Esophagus squamous epithelium (tissue), 5 donors: ENCODE results near the gene CCDC85C. TPM values are rescaled to one million over a fixed set of nuclear protein-coding genes. Genes with fewer than 3 reads are reported as not detected.
A peak's percentile ranks its signal among the peaks of the same experiment; 100 is the strongest.

ENCODE experiments used
- DNase-seq: peaks from one replicate; lab custom pipeline; 2025; lab: John Stamatoyannopoulos, UW
- H3K27ac ChIP-seq, 4 donors: fragments of 200-600 bp; sonication (generic); one replicate each; pipeline ENCODE4 v1.5.1; 2016 to 2019; ENCODE audit warnings: mild to moderate bottlenecking in 1 of 4
- H3K27me3 ChIP-seq, 4 donors: fragments of 200-600 bp; sonication (generic); 1 replicate in 3 of 4; 2 replicates in 1 of 4; pipeline versions ENCODE4 v1.5.1 to v1.6.0; 2017 to 2021; ENCODE audit warnings: antibody characterized with exemption in 1 of 4
- H3K36me3 ChIP-seq, 3 donors: fragments of 200-600 bp; sonication (generic); one replicate each; pipeline ENCODE4 v1.5.1; 2016 to 2019
- H3K4me1 ChIP-seq, 3 donors: fragments of 200-600 bp; sonication (generic); one replicate each; pipeline ENCODE4 v1.5.1; 2017 to 2019
- H3K4me3 ChIP-seq, 4 donors: fragments of 200-600 bp; sonication (generic); 1 replicate in 3 of 4; 2 replicates in 1 of 4; pipeline ENCODE4 v1.5.1; 2016 to 2019; ENCODE audit warnings: mild to moderate bottlenecking in 2 of 4, moderate library complexity in 1 of 4
- H3K9me3 ChIP-seq, 3 donors: fragments of 200-600 bp; sonication (generic); one replicate each; pipeline ENCODE4 v1.5.1; 2016 to 2019
- POLR2A ChIP-seq, 4 donors: fragments of 450-650 bp; IDR thresholded peaks; one replicate each; pipeline ENCODE4 v1.6.1; 2017; ENCODE audit warnings: antibody characterized with exemption in 4 of 4, mild to moderate bottlenecking in 4 of 4, moderate library complexity in 3 of 4
- WGBS, 2 donors: methylation state at CpG; one replicate each; pipeline ENCODE4 v1.1.5; 2018; 5-methylcytosine and 5-hydroxymethylcytosine counted together
- intact Hi-C: fragments of 100-400 bp; cut with DNase I; formaldehyde crosslinking; loops from one replicate; pipeline ENCODE4 v1.15.0; 2022
- total RNA-seq, 4 donors: library from RNA; depleted of rRNA; stranded (reverse); fragments of >200 nt; gene quantifications; one replicate each; pipeline ENCODE4 v1.1.0, GENCODE V29; 2016
- TF ChIP-seq, protein P1 (sequence below), 6 experiments: fragments of 450-650 bp in 4 of 6; fragments of 200-600 bp in 2 of 6; sonication (generic) in 2 of 6; IDR thresholded peaks; one replicate each; pipeline ENCODE4 v1.5.1; 2016 to 2019; ENCODE audit warnings: antibody characterized with exemption in 6 of 6, mild to moderate bottlenecking in 4 of 6, moderate library complexity in 4 of 6
- donor health status: DM: yes; HTN: yes; CAD: no.

Gene CCDC85C
- total RNA-seq, 4 donors from 2014 or later: 23.4 to 52.0 (median 27.1) TPM

DNA sequence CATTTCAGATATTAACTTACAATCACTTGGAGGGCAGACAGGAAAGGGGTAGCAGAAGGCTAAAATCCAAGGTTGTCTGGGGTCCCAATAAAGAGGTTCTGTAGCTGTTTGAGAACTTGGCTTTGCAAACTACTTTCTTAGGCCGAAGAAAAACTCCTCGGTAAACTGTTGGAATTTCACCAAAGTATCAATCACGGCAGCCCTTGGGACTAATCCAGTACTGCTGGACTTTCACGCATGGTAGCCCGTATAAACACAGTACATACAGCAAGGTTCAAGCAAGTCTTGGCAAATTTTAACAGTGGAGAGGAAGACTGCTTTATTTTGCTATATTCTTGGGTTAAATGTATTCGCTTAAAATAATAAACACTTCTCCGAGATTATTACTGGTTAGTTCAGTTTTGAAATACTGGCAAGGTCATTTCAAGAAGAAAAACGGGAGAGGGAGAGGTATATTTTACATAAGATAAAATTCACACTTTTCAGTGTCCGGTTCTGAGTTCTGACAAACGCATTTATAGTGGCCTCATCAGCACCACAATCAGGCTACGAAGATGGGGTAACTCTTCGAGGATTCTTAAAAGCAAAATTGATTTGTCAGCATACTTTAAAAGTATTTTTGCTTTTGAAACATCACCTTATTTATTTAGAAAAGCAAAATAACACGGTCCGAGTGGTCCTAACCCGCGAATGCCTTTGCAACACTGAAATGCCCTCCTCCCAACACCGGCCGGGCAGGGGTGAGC is 124.7 kb downstream of the CCDC85C start:
- Histone ChIP-seq H3K36me3 (no peaks in the 10 kb centered on the region), H3K27me3 (no peaks in the 10 kb centered on the region), H3K4me1 (peaks cover 19 to 64% (median 42%) of the 10 kb centered on the region in 3 donors), H3K9me3 (no peaks in the 10 kb centered on the region), H3K27ac (peak overlapping the region; percentile 89 to 99 (median 96)), H3K4me3 (peak overlapping the region; percentile 95 to 99 (median 98))
- no peak for TF ChIP-seq POLR2A (IDR thresholded peaks at IDR 0.05)
- TF ChIP-seq, protein P1, sequence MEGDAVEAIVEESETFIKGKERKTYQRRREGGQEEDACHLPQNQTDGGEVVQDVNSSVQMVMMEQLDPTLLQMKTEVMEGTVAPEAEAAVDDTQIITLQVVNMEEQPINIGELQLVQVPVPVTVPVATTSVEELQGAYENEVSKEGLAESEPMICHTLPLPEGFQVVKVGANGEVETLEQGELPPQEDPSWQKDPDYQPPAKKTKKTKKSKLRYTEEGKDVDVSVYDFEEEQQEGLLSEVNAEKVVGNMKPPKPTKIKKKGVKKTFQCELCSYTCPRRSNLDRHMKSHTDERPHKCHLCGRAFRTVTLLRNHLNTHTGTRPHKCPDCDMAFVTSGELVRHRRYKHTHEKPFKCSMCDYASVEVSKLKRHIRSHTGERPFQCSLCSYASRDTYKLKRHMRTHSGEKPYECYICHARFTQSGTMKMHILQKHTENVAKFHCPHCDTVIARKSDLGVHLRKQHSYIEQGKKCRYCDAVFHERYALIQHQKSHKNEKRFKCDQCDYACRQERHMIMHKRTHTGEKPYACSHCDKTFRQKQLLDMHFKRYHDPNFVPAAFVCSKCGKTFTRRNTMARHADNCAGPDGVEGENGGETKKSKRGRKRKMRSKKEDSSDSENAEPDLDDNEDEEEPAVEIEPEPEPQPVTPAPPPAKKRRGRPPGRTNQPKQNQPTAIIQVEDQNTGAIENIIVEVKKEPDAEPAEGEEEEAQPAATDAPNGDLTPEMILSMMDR (IDR thresholded peaks at IDR 0.05): peak in 1 of 6 experiments; percentile 35
- WGBS, 2 donors: 11 to 12% methylated on average over 18 of the region's 18 CpGs
- intact Hi-C loops: no loop called here
- DNase-seq: no peak

DNA sequence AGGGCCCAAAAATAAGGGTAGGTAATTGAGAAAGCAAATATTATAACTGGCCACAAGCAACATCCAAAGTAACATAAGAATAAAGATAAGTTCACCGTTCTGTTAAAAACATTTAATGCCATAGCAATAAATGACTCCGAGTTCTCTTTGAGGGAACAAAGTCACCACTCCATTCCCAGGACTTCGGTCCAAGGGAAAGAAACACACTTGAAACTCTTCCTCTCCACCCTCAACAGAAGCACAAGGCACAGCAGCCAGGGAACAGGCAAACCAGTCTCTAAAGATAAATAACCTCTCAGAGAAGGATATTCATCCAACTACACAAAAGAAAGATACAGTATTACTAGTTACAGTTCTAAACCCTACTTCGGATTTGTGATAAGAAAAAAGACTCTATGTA is 125.9 kb downstream of the CCDC85C start:
- no peak for DNase-seq
- Histone ChIP-seq H3K36me3 (no peaks in the 10 kb centered on the region), H3K4me3 (no peak overlapping the region), H3K27me3 (no peaks in the 10 kb centered on the region), H3K27ac (no peak overlapping the region), H3K4me1 (peaks cover 15 to 64% (median 33%) of the 10 kb centered on the region in 3 donors), H3K9me3 (no peaks in the 10 kb centered on the region)
- 74 to 82% methylated on average over 4 of the region's 4 CpGs for WGBS, 2 donors
- TF ChIP-seq, protein P1 (IDR thresholded peaks at IDR 0.05): no peak
- no peak for TF ChIP-seq POLR2A (IDR thresholded peaks at IDR 0.05)
- intact Hi-C loops: no loop called here

DNA sequence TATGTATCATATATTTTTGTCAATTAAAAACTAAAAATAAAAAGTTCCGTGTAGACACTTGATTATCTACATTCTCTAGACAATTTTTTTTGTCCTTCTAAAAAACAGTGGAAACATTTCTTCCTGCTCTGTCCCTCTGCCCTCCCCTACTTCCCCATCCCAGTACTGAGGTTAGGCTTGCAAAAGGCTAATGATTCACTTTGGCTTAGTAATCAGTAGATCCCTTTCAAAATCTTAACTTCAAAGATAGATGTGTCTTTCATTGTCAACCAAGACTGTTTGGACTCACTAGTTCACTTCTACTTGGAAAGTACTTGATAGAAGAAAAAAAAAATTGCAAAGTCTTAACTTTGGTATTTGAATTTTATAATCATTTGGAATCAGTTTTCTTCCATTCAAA is 127.1 kb downstream of the CCDC85C start:
- Histone ChIP-seq H3K4me3 (no peak overlapping the region), H3K27me3 (no peaks in the 10 kb centered on the region), H3K27ac (no peak overlapping the region), H3K9me3 (no peaks in the 10 kb centered on the region), H3K4me1 (peaks cover 14 to 53% (median 26%) of the 10 kb centered on the region in 3 donors), H3K36me3 (no peaks in the 10 kb centered on the region)
- no peak for TF ChIP-seq POLR2A (IDR thresholded peaks at IDR 0.05)
- TF ChIP-seq, protein P1 (IDR thresholded peaks at IDR 0.05): no peak
- intact Hi-C loops: no loop called here
- no peak for DNase-seq
- WGBS, 2 donors: 50 to 58% methylated on average over 1 of the region's 1 CpG

DNA sequence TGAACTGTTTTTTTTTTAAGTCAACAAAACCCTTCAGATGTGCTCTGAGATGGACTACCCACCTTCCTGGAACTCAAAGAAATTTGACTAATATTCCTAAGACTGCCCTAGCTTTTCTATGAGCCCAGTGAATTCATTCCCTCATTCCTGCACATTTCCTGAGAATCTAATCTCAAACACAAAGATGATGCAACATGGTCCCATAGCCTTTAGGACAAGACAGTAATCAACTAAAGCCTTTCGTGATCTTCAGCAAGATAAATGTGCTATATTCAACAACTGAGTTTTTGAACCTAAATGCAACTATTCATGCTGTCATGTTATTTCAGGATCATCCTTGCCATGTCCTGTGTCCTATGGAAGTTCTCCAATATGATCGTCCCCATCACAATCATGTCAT is 128.3 kb downstream of the CCDC85C start:
- WGBS, 2 donors: 92 to 95% methylated on average over 2 of the region's 2 CpGs
- Histone ChIP-seq H3K9me3 (no peaks in the 10 kb centered on the region), H3K27ac (no peak overlapping the region), H3K4me1 (peaks cover 14 to 53% (median 26%) of the 10 kb centered on the region in 3 donors), H3K27me3 (no peaks in the 10 kb centered on the region), H3K36me3 (no peaks in the 10 kb centered on the region), H3K4me3 (no peak overlapping the region)
- intact Hi-C loops: no loop called here
- TF ChIP-seq, protein P1 (IDR thresholded peaks at IDR 0.05): no peak
- TF ChIP-seq POLR2A (IDR thresholded peaks at IDR 0.05): no peak
- DNase-seq: no peak

DNA sequence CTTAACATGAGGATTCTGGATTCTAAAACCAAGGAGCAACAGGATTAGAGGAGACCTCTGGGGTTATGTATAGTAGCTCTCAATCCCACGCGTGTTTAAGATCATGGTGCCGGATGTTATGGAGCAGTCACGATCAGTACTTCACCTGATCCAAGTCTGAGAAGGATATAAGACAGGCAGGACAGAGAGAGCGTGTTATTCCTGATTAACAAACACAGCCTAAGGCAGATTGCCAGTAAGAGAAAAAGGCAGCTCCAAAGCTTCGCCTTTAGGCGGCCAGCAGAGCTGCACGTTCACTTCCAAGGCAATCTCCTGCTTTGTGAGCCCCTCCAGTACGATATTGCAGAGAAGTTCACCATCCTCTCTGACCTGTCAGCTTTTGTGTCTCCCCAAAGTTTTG is 128.8 kb downstream of the CCDC85C start:
- no peak for TF ChIP-seq POLR2A (IDR thresholded peaks at IDR 0.05)
- TF ChIP-seq, protein P1 (IDR thresholded peaks at IDR 0.05): peak in 2 of 6 experiments; percentile 8 to 31
- no peak for DNase-seq
- H3K4me1 ChIP-seq: peaks cover 14 to 53% (median 26%) of the 10 kb centered on the region in 3 donors
- no peak overlapping the region for H3K4me3 ChIP-seq
- H3K27me3 ChIP-seq: no peaks in the 10 kb centered on the region
- no peaks in the 10 kb centered on the region for H3K9me3 ChIP-seq
- intact Hi-C loops: no loop called here
- 33 to 48% methylated on average over 7 to 9 of the region's 9 CpGs for WGBS, 2 donors
- no peak overlapping the region for H3K27ac ChIP-seq
- H3K36me3 ChIP-seq: no peaks in the 10 kb centered on the region
